CD8-positive, alpha-beta memory T cell (primary cell): ENCODE data around the gene SYT15B. TPM values are rescaled to one million over a fixed set of nuclear protein-coding genes. Genes with fewer than 3 reads are reported as not detected.
"Not testable (repeated sequence)": the region's sequence is repeated elsewhere in the genome, so short reads cannot be mapped to it uniquely, and the experiment has no call there.

Source experiments
- CTCF ChIA-PET: fragments of 350-600 bp; sonication (Branson Sonifier 250); formaldehyde crosslinking; loops from one replicate; lab custom pipeline; 2021; ENCODE audit warnings: antibody characterized with exemption; lab: Charles Lee
- POLR2A ChIA-PET: fragments of 350-600 bp; sonication (Branson Sonifier 250); formaldehyde crosslinking; loops from one replicate; lab custom pipeline; 2021; ENCODE audit warnings: antibody characterized with exemption; lab: Charles Lee
- DNase-seq, 5 donors: peaks; one replicate each; pipeline versions ENCODE4 v3.0.0 to v3.0.0-alpha.2; 2020 to 2022; ENCODE audit warnings: mixed read lengths in 1 of 5
- H3K27ac ChIP-seq: one replicate; pipeline ENCODE4 v1.7.0; 2013; ENCODE audit warnings: low read depth, mild to moderate bottlenecking, low read length, moderate library complexity
- H3K27me3 ChIP-seq: 2 replicates; pipeline ENCODE4 v1.7.0; 2013; ENCODE audit warnings: low read length, mild to moderate bottlenecking; ENCODE audit not compliant: insufficient read depth, poor library complexity, severe bottlenecking
- H3K36me3 ChIP-seq: 2 replicates; pipeline ENCODE4 v1.7.0; 2013; ENCODE audit warnings: mild to moderate bottlenecking, low read length, moderate library complexity; ENCODE audit not compliant: insufficient read depth
- H3K4me1 ChIP-seq: 2 replicates; pipeline ENCODE4 v1.7.0; 2013; ENCODE audit warnings: mild to moderate bottlenecking, low read length, moderate library complexity; ENCODE audit not compliant: insufficient read depth
- H3K4me3 ChIP-seq: 2 replicates; pipeline ENCODE4 v1.7.0; 2013; ENCODE audit warnings: mild to moderate bottlenecking, low read length
- H3K9me3 ChIP-seq: 2 replicates; pipeline ENCODE4 v1.7.0; 2013; ENCODE audit warnings: mild to moderate bottlenecking, low read length
- H3K27ac Mint-ChIP-seq, 8 donors: one replicate each; pipeline ENCODE4 v1.8.0; 2020 to 2021; ENCODE audit warnings: mixed read lengths in 8 of 8, mild to moderate bottlenecking in 6 of 8, inconsistent platforms in 3 of 8, moderate library complexity in 3 of 8
- H3K27me3 Mint-ChIP-seq, 2 donors: one replicate each; pipeline ENCODE4 v1.8.0; 2020 to 2021; ENCODE audit warnings: mixed read lengths in 2 of 2, mild to moderate bottlenecking in 1 of 2, moderate library complexity in 1 of 2
- H3K36me3 Mint-ChIP-seq, 3 donors: one replicate each; pipeline ENCODE4 v1.8.0; 2020 to 2021; ENCODE audit warnings: mixed read lengths in 3 of 3, inconsistent platforms in 1 of 3, mild to moderate bottlenecking in 1 of 3
- H3K4me1 Mint-ChIP-seq, 3 donors: one replicate each; pipeline ENCODE4 v1.8.0; 2020 to 2021; ENCODE audit warnings: mixed read lengths in 3 of 3, inconsistent platforms in 1 of 3, mild to moderate bottlenecking in 1 of 3
- H3K4me3 Mint-ChIP-seq, 7 donors: one replicate each; pipeline ENCODE4 v1.8.0; 2020 to 2021; ENCODE audit warnings: mixed read lengths in 7 of 7, mild to moderate bottlenecking in 6 of 7, moderate library complexity in 4 of 7, inconsistent platforms in 2 of 7
- H3K9me3 Mint-ChIP-seq, 5 donors: one replicate each; pipeline ENCODE4 v1.8.0; 2020 to 2022; ENCODE audit warnings: mixed read lengths in 5 of 5, mild to moderate bottlenecking in 3 of 5, moderate library complexity in 2 of 5, inconsistent platforms in 1 of 5
- polyA plus RNA-seq: library from polyadenylated mRNA; unstranded; fragments of 300-500 nt; fragmentation: Illumina TruSeq; gene quantifications from one replicate; pipeline ENCODE4 v1.2.3, GENCODE V29; 2021
- total RNA-seq, 2 experiments: library from RNA; stranded (reverse); gene quantifications; one replicate each; pipeline ENCODE4 v1.2.3, GENCODE V29; 2021

The SYT15B gene
- total and polyA plus RNA-seq, 3 experiments from 2014 or later, result 0.13 to 0.22 TPM; not detected in 1

GRCh38 chr10:47744881-47745280, 18.5 kb downstream of the SYT15B start:
- H3K36me3 ChIP-seq, H3K27ac ChIP-seq, H3K27ac Mint-ChIP-seq, H3K4me1 Mint-ChIP-seq, POLR2A ChIA-PET, H3K9me3 ChIP-seq, H3K4me3 ChIP-seq, H3K4me1 ChIP-seq, DNase-seq, H3K27me3 Mint-ChIP-seq, CTCF ChIA-PET, H3K27me3 ChIP-seq, H3K4me3 Mint-ChIP-seq, H3K36me3 Mint-ChIP-seq, H3K9me3 Mint-ChIP-seq: not testable (repeated sequence)

DNA sequence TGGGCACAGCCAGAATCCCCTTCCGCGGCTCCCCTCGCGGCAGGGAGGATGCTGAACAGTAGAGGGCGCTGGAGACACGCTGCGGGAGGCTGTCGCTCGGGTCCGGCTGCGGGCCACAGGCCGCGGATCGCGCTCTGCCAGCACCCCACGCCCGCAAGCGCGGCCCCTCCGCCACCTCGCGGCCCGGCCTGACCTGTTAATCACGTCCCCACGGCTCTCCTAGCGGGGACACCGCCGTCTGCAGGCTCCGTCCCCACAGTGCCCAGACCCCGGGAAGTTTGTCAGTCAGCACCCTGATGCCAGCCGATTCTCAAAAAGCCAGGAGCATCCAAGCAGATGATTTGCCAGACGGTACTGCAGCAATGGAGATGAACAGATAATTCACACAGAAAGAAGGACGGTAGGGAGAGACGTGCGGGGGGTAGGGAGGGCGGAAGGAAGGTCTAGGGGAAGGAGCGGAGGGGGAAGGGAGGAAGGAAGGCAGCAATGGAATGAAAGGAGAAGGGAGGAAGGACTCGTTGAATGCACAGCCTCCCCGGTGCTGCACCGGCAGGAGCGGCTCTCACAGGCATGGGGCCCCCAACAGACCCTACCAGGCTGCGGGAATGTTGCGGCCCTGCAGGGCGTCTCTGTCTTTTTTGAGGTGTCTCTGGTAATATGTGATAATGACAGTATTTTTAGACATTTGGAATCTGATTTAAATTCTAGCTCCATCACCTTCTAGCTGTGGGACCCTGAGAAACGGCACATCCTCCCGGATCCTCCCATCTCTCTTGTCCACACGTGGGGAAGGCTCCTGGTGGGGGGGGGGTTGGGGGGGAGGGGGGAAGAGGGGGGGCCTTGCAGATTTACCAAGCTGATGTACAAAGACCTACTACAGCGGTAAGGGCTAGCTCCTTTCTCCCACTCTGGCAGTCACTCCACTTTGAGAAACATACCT, 19.5 kb downstream of the SYT15B start:
- H3K9me3 Mint-ChIP-seq, H3K36me3 ChIP-seq, H3K4me3 ChIP-seq, CTCF ChIA-PET, H3K27me3 ChIP-seq, H3K9me3 ChIP-seq, H3K27ac ChIP-seq, POLR2A ChIA-PET, H3K4me1 Mint-ChIP-seq, H3K27ac Mint-ChIP-seq, H3K4me1 ChIP-seq, H3K27me3 Mint-ChIP-seq, H3K36me3 Mint-ChIP-seq: not testable (repeated sequence)
- H3K4me3 Mint-ChIP-seq, result peak overlapping the region in 1 of 7 donors; percentile 79
- peak in 3 of 5 donors; percentile 32 to 46 (median 37) for DNase-seq

- H3K4me1 Mint-ChIP-seq, H3K4me1 ChIP-seq, POLR2A ChIA-PET, H3K4me3 Mint-ChIP-seq, DNase-seq, H3K36me3 ChIP-seq, H3K27ac Mint-ChIP-seq, H3K27me3 Mint-ChIP-seq, H3K9me3 ChIP-seq, H3K36me3 Mint-ChIP-seq, H3K9me3 Mint-ChIP-seq, CTCF ChIA-PET, H3K27ac ChIP-seq, H3K4me3 ChIP-seq, H3K27me3 ChIP-seq: not testable (repeated sequence)
Measured at GRCh38 chr10:47740868-47741267, 22.5 kb downstream of the SYT15B start.

GRCh38 chr10:47730911-47731310, 32.5 kb downstream of the SYT15B start:
- H3K4me1 ChIP-seq, H3K27me3 Mint-ChIP-seq, H3K9me3 ChIP-seq, DNase-seq, H3K27ac Mint-ChIP-seq, H3K36me3 Mint-ChIP-seq, POLR2A ChIA-PET, H3K27ac ChIP-seq, H3K36me3 ChIP-seq, H3K4me1 Mint-ChIP-seq, H3K9me3 Mint-ChIP-seq, H3K27me3 ChIP-seq, CTCF ChIA-PET, H3K4me3 Mint-ChIP-seq, H3K4me3 ChIP-seq: not testable (repeated sequence)

DNA sequence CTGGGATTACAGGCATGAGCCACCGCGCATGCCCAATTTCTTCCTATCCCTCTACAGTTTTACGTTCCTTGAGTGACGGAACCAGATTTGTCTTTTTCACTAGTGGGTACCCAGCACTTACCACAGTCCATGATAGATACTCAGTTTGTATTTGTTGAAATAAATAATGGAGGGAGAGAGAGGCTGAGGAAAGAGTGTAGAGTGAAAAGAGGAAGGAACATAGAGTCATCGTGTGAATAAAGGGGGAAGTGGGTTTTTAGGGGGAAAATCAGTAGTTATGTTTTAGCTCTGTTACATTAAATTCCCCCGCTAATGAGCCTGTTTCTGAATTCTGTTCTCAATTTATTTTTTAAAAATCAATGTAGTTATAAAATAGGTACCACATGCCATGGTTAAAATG, 37.7 kb downstream of the SYT15B start:
- H3K4me1 ChIP-seq, H3K36me3 Mint-ChIP-seq, H3K9me3 Mint-ChIP-seq, H3K4me1 Mint-ChIP-seq, H3K27ac ChIP-seq, H3K27me3 Mint-ChIP-seq, H3K4me3 Mint-ChIP-seq, POLR2A ChIA-PET, H3K27ac Mint-ChIP-seq, H3K27me3 ChIP-seq, CTCF ChIA-PET, H3K9me3 ChIP-seq, H3K4me3 ChIP-seq, H3K36me3 ChIP-seq, DNase-seq: not testable (repeated sequence)

- H3K36me3 ChIP-seq, H3K4me3 Mint-ChIP-seq, H3K9me3 ChIP-seq, H3K36me3 Mint-ChIP-seq, H3K4me3 ChIP-seq, H3K9me3 Mint-ChIP-seq, H3K27me3 Mint-ChIP-seq, CTCF ChIA-PET, DNase-seq, H3K27me3 ChIP-seq, POLR2A ChIA-PET, H3K27ac Mint-ChIP-seq, H3K4me1 ChIP-seq, H3K27ac ChIP-seq, H3K4me1 Mint-ChIP-seq: not testable (repeated sequence)
Measured at GRCh38 chr10:47725047-47725446, 38.3 kb downstream of the SYT15B start.

- CTCF ChIA-PET, H3K27me3 Mint-ChIP-seq, H3K4me1 ChIP-seq, H3K4me3 Mint-ChIP-seq, H3K27ac Mint-ChIP-seq, H3K9me3 Mint-ChIP-seq, POLR2A ChIA-PET, DNase-seq, H3K36me3 ChIP-seq, H3K4me3 ChIP-seq, H3K27me3 ChIP-seq, H3K4me1 Mint-ChIP-seq, H3K9me3 ChIP-seq, H3K27ac ChIP-seq, H3K36me3 Mint-ChIP-seq: not testable (repeated sequence)
Measured at GRCh38 chr10:47724119-47724518, 39.3 kb downstream of the SYT15B start.

DNA sequence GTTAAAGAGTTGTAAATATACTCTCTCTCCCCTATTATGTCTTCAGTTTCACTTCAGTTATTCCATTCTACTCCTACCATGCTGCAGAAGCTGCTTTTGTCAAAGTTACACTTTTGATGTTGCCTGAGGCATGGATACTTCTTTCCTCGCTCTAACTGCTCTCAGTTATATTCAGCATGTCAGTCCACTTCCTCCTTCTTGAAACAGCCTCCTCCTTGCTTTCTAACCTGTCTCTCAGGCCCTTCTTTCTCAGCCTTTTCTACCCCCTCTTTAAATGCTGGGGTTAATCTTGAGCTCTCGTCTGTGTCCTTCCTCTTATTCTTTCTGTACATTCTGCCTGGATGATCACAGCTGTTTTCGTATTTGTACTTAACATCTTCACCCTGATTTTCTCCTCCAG, 40.0 kb downstream of the SYT15B start:
- CTCF ChIA-PET, result not testable (repeated sequence)

More for the DNA sequence above, 40.0 kb downstream of the SYT15B start:
- H3K27me3 ChIP-seq, H3K4me3 Mint-ChIP-seq, DNase-seq, H3K36me3 Mint-ChIP-seq, H3K9me3 Mint-ChIP-seq, H3K9me3 ChIP-seq, H3K36me3 ChIP-seq, POLR2A ChIA-PET, H3K4me3 ChIP-seq, H3K4me1 Mint-ChIP-seq, H3K27me3 Mint-ChIP-seq, H3K4me1 ChIP-seq, H3K27ac ChIP-seq, H3K27ac Mint-ChIP-seq: not testable (repeated sequence)
